GM03348 (cell line): ENCODE data around the gene DGKH.

Experiments used
- DNase-seq: peaks from one replicate; pipeline ENCODE4 v3.0.0; 2012; ENCODE audit warnings: low spot score

DGKH gene

GRCh38 chr13:42233726-42234125, 185.3 kb downstream of the DGKH start:
- no peak for DNase-seq

GRCh38 chr13:42239161-42239560, 190.7 kb downstream of the DGKH start:
- no peak for DNase-seq

- DNase-seq: no peak
Measured at GRCh38 chr13:42239644-42240043, 191.2 kb downstream of the DGKH start.

GRCh38 chr13:42246541-42246940, 198.1 kb downstream of the DGKH start:
- no peak for DNase-seq

- DNase-seq: no peak
Measured at GRCh38 chr13:42247883-42248282, 199.4 kb downstream of the DGKH start.

GRCh38 chr13:42255886-42256285, 207.4 kb downstream of the DGKH start:
- no peak for DNase-seq

- no peak for DNase-seq
Measured at GRCh38 chr13:42258747-42259146, 210.3 kb downstream of the DGKH start.

- no peak for DNase-seq
Measured at GRCh38 chr13:42259515-42259914, 211.1 kb downstream of the DGKH start.

- DNase-seq: no peak
Measured at GRCh38 chr13:42260903-42261654, 212.6 kb downstream of the DGKH start.

GRCh38 chr13:42266473-42266872, 218.0 kb downstream of the DGKH start:
- peak; percentile 32 for DNase-seq

- no peak for DNase-seq
Measured at GRCh38 chr13:42270160-42270856, 221.9 kb downstream of the DGKH start.

- DNase-seq: no peak
Measured at GRCh38 chr13:42270857-42271215, 222.4 kb downstream of the DGKH start.

GRCh38 chr13:42271337-42272114, 223.1 kb downstream of the DGKH start:
- peak; percentile 97 for DNase-seq

- DNase-seq: peak; percentile 72
Measured at GRCh38 chr13:42272115-42272803, 223.8 kb downstream of the DGKH start, which contains the start of gene AKAP11. Gene AKAP11, plus strand, starts transcription at chr13:42272152. Its CDS starts 14,197 bp downstream, at chr13:42286349.

- DNase-seq: no peak
Measured at GRCh38 chr13:42272804-42273175, 224.3 kb downstream of the DGKH start.

GRCh38 chr13:42274386-42275097, 226.1 kb downstream of the DGKH start:
- DNase-seq: no peak

- no peak for DNase-seq
Measured at GRCh38 chr13:42275098-42275471, 226.6 kb downstream of the DGKH start.

GRCh38 chr13:42275506-42275905, 227.1 kb downstream of the DGKH start:
- DNase-seq: no peak

- no peak for DNase-seq
Measured at GRCh38 chr13:42276683-42277082, 228.2 kb downstream of the DGKH start.

- no peak for DNase-seq
Measured at GRCh38 chr13:42277618-42278276, 229.3 kb downstream of the DGKH start.

GRCh38 chr13:42279080-42279479, 230.6 kb downstream of the DGKH start:
- no peak for DNase-seq
